SHP77 treated with DMSO at 0.1 percent for 48 hours (cell line): Measurements from ENCODE around the gene PDGFC.
A peak's percentile ranks its signal among the peaks of the same experiment; 100 is the strongest.

Experiments used
- DNase-seq: peaks from one replicate; lab custom pipeline; 2025; lab: John Stamatoyannopoulos, UW

The PDGFC gene

GRCh38 chr4:156974264-156974663 lies 2.7 kb upstream of the PDGFC start:
- no peak for DNase-seq

DNA sequence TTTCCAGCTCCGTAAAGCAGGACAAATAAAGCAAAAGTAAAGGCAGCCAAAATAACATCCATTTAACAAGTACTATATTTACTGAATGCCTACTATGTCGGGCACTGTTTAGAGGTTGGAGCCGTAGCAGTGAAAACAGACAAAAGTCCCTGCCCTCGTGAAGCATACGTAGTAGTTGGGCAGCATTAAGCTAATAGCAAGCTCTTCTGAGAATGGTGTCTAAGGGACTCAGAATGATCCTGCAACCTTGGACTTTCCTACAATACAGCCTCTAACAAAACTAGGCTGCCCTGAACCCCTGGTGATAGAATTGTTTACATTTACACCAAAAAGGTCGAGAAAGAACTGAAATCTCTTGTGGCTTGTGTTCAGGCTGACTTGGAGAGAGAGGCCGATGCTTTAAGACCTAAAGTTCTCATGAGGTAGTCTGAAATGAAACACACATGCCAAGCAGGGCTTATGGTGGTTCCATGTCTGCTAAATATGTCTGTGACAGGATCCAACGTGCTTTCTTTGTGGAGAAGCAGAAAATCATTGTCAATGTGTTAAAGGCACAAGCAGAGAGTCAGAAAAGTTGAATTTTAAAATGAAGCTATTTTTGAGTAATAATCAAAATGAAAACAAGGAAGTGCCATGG lies 898 bp upstream of the PDGFC start:
- no peak for DNase-seq

GRCh38 chr4:156971165-156971675 lies 379 bp downstream of the PDGFC start:
- no peak for DNase-seq

GRCh38 chr4:156970501-156971164 lies 966 bp downstream of the PDGFC start:
- no peak for DNase-seq

GRCh38 chr4:156969911-156970310 lies 1.7 kb downstream of the PDGFC start:
- DNase-seq: no peak

GRCh38 chr4:156969101-156969500 lies 2.5 kb downstream of the PDGFC start:
- DNase-seq: no peak

GRCh38 chr4:156968479-156968984 lies 3.1 kb downstream of the PDGFC start:
- DNase-seq: no peak

GRCh38 chr4:156966836-156967235 lies 4.8 kb downstream of the PDGFC start:
- no peak for DNase-seq

GRCh38 chr4:156963419-156963818 lies 8.2 kb downstream of the PDGFC start:
- no peak for DNase-seq

- DNase-seq: no peak
These were observed 9.0 kb downstream of the PDGFC start for GRCh38 chr4:156962528-156962974.

- no peak for DNase-seq
These were observed 9.6 kb downstream of the PDGFC start for GRCh38 chr4:156962058-156962358.

DNA sequence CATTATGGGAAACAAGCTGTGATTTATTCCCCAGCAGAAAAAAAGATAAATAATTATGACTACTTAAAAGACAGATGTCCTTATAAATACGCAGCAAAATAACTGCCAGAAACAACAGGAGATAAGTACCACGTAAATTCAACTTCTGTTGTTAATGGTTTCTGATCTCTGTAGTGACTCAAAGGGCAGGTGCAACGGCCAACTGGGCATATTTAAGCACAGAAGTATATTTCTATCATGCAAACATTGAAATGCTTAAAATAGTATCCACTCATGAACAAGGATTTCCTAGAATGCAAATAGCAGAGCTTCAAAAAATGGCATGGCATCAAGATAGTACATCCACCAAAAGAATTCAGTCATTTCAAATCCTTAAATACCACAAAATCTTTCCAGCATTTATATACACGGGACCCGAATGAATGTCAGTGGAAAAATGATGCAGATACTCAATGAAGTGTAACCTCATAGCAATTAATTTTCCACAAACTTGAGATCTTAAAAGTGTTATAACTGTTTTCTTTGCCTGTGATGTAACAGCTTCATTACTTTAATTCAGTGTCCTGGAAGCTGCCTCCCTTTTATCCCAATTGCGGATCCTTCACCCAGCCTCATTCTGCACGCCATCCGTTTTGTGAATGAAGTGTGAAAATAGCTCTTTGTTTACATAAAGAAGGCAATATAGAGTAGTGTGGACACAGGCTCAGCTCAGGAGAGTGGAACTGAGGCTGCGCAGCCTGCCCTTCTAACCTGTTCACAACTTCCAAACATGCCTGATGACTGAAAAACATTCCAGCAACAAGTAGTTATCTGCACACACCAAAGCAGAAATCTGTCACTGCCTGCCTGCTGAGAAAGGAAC lies 10.2 kb downstream of the PDGFC start:
- peak; percentile 42 for DNase-seq

DNA sequence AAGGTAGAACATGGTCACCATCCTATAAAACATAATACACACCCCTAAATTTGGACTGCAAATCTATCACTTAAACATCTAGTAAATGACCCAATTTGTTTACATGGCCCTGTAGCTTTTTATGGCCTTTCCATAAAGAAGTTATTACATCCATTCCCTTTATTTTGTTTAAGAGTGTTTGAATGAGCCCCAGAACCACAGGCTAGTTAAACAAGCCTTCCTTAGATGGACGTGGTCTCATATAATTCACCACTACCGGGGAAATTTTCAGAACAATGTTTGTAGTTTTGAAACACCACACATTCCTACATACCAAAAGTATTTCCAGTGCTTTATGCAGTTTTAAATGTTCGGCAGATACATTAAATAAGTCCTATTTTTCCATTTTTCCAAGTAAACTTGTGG lies 12.3 kb downstream of the PDGFC start:
- no peak for DNase-seq

DNA sequence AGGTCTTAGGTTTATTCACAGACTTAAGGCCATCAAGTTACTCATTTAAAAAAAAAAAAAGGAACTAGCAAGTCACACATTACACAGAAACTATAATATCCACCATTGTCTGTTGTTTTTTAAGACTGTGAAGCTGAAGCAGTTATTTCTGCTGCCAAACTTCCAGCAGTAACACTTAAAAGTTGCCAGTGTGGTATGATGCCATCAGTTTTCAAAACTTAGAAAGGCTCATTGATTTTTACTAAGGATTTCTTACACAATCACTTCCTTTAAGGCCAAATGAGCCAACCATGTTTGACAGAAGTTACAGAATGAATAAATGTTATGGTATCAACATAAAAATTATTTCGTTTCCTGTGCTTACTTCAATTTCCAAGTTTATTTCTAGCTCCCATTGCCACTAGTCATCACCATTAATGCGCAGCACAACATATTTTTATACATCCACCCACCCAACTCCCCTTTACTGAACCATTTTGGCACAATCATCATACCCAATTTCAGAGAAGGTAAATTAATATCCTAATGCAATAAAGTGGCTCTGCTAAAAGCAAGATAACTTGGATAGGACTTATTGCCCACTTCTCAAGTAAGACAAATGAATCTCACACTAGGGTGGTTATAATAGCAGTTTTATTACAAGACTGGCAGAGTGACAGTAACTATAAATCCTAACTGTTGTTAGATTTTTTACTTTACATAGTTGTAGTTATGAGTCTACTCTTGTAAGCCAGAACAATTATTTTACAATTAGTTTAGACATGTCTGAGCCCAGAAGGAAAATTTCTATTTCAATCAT lies 13.1 kb downstream of the PDGFC start:
- no peak for DNase-seq

- no peak for DNase-seq
These were observed 14.0 kb downstream of the PDGFC start for GRCh38 chr4:156957556-156957955.

DNA sequence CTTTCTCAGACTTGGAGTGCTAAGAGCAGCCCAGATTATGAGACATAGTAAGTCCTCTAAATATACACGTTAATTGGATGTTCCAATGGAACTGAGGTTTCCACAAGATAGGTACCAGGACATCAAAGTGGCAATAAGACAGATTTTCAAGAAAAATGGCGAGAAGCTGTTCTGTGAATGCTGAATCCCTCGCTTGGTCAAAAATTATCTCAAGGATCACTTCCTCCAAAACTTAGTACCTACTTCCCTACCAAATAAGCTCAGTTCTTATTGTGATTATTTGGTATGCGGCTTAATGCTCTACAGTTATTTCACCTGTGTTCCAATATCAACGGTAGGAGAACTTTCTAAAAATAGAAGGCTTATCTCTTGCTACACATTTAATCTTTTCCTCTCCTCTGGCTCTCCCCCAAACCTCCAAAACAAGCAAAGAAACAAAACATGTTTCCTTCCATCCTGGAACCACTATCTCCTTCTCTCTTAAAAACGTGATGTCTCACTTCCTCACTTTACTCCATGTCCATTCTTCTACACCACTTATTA lies 14.7 kb downstream of the PDGFC start:
- no peak for DNase-seq

DNA sequence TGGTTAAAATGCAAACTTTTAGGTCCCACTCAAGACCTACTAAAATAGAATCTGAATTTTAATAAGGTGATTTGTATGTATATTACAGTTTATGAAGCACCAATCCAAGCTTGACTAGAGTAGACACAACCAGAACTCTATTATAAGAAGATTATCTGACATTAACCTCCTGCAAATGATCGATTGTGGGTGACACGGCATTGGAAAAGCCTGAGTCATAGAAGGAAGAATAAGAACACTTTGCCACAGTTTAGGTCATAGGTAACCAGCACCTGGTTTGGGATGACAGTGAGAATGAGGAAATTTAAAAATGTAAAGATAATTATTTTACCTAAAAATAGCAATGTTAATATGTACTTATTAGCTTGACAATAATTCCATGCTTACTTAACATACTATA lies 15.2 kb downstream of the PDGFC start:
- DNase-seq: no peak

GRCh38 chr4:156954587-156954986 lies 17.0 kb downstream of the PDGFC start:
- DNase-seq: no peak

GRCh38 chr4:156953951-156954350 lies 17.6 kb downstream of the PDGFC start:
- no peak for DNase-seq

- DNase-seq: no peak
These were observed 18.6 kb downstream of the PDGFC start for GRCh38 chr4:156953001-156953400.

- no peak for DNase-seq
These were observed 19.4 kb downstream of the PDGFC start for GRCh38 chr4:156952078-156952759.
